Erythroblast (primary cell): ENCODE results near the gene SLC19A3.

Experiments
- GATA1 ChIP-seq: IDR thresholded peaks from 2 replicates; pipeline ENCODE4 v1.6.1; 2011; ENCODE audit warnings: low read depth, mild to moderate bottlenecking, control low read depth, low read length, moderate library complexity
- POLR2A ChIP-seq: IDR thresholded peaks from 2 replicates; pipeline ENCODE4 v1.6.1; 2011; ENCODE audit warnings: mild to moderate bottlenecking, low read length

GRCh38 chr2:227674485-227674884 lies 43.3 kb downstream of the SLC19A3 start:
- TF ChIP-seq POLR2A (no peak), GATA1 (no peak)
